ENCODE results near the gene MTTP.

Gene MTTP

DNA sequence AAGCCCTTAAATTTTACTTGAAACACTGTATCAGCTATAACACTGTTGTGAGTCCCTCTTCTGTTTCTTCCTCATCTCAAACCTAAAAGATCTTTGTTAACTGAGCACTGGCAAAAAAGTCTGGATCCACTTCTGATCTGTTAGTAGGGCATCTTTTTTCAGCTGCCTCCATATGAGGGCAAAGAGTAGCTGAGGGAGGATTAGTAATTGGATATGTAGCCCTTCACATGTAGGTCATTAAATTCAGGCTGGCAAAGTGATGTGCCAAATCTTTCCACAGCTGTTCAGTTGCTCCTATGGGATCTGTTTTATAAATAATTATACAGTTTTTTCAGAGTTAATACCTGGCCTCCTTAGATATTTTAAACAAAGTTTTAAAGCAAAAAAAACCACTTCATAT, 9.7 kb upstream of the MTTP start:
- Histone ChIP-seq H3K4me1 (ENCODE audit: control insufficient read depth, insufficient read depth, low read length) (no peaks in the 10 kb centered on the region), H3K9me3 (ENCODE audit: control insufficient read depth in 2 of 2, low read length in 2 of 2) (no peaks in the 10 kb centered on the region), H3K27me3 (ENCODE audit: control insufficient read depth in 1 of 2, insufficient read depth in 2 of 2, low read length in 2 of 2) (no peaks in the 10 kb centered on the region), H3K27ac (ENCODE audit: low read length) (no peak overlapping the region), H3K36me3 (ENCODE audit: control insufficient read depth in 2 of 2, insufficient read depth in 2 of 2, low read length in 2 of 2) (no peaks in the 10 kb centered on the region), H3K9ac (ENCODE audit: low read length in 2 of 2) (no peak overlapping the region), H3K4me3 (ENCODE audit: low read length in 2 of 2) (no peak overlapping the region)

DNA sequence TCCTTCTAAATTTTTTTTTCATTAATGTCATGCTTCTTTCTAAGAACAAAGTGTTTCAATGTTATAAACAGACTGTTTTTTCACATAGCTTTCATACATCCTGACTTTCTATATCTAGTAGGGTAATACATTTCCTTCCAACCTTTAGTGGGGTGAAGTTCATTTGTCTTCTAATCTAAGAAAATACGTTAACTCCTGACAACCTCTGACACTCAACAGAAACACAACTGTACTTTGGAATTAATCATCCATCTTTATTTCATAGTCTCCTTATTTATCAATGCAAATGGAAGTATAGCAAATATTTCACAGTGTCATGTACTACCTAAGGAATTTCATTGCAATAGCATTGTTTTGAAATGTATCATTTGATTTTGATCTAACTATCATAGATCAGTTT, 2.7 kb upstream of the MTTP start:
- Histone ChIP-seq H3K4me1 (ENCODE audit: control insufficient read depth, insufficient read depth, low read length) (peaks cover 5% of the 10 kb centered on the region), H3K27ac (ENCODE audit: low read length) (peak overlapping the region; percentile 53), H3K4me3 (ENCODE audit: low read length in 2 of 2) (no peak overlapping the region), H3K9me3 (ENCODE audit: control insufficient read depth in 2 of 2, low read length in 2 of 2) (no peaks in the 10 kb centered on the region), H3K36me3 (ENCODE audit: control insufficient read depth in 2 of 2, insufficient read depth in 2 of 2, low read length in 2 of 2) (no peaks in the 10 kb centered on the region), H3K27me3 (ENCODE audit: control insufficient read depth in 1 of 2, insufficient read depth in 2 of 2, low read length in 2 of 2) (no peaks in the 10 kb centered on the region), H3K9ac (ENCODE audit: low read length in 2 of 2) (peak overlapping the region in 1 of 2 donors; percentile 29)

- Histone ChIP-seq H3K27ac (ENCODE audit: low read length) (peak overlapping the region; percentile 78), H3K9me3 (ENCODE audit: control insufficient read depth in 2 of 2, low read length in 2 of 2) (no peaks in the 10 kb centered on the region), H3K9ac (ENCODE audit: low read length in 2 of 2) (peak overlapping the region in 1 of 2 donors; percentile 29), H3K36me3 (ENCODE audit: control insufficient read depth in 2 of 2, insufficient read depth in 2 of 2, low read length in 2 of 2) (no peaks in the 10 kb centered on the region), H3K27me3 (ENCODE audit: control insufficient read depth in 1 of 2, insufficient read depth in 2 of 2, low read length in 2 of 2) (no peaks in the 10 kb centered on the region), H3K4me1 (ENCODE audit: control insufficient read depth, insufficient read depth, low read length) (peaks cover 5% of the 10 kb centered on the region), H3K4me3 (ENCODE audit: low read length in 2 of 2) (no peak overlapping the region)
These were observed 1.9 kb upstream of the MTTP start for GRCh38 chr4:99572527-99573240.

GRCh38 chr4:99573735-99574368, 772 bp upstream of the MTTP start:
- Histone ChIP-seq H3K9me3 (ENCODE audit: control insufficient read depth in 2 of 2, low read length in 2 of 2) (no peaks in the 10 kb centered on the region), H3K4me1 (ENCODE audit: control insufficient read depth, insufficient read depth, low read length) (peaks cover 5% of the 10 kb centered on the region), H3K9ac (ENCODE audit: low read length in 2 of 2) (no peak overlapping the region), H3K27me3 (ENCODE audit: control insufficient read depth in 1 of 2, insufficient read depth in 2 of 2, low read length in 2 of 2) (no peaks in the 10 kb centered on the region), H3K27ac (ENCODE audit: low read length) (peak overlapping the region; percentile 78), H3K36me3 (ENCODE audit: control insufficient read depth in 2 of 2, insufficient read depth in 2 of 2, low read length in 2 of 2) (no peaks in the 10 kb centered on the region), H3K4me3 (ENCODE audit: low read length in 2 of 2) (no peak overlapping the region)

DNA sequence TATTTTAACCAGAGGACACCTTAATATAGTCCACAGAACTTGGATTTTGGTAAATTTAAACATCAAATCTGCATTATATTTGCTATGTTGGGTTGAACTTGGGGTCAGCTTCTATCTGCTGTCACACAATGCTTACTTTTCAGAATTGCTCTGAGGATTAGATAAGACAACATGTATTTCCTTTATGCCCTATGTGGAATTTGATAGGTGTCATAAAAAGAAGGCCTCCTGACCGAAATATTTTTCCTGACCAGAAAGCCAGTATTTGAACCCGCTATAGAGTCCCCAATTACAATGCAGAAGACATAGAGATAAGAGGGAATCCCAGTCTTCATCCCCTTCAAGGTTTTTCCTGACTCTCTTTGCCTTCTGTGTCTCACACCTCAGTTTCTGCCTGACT, 4.1 kb downstream of the MTTP start:
- peaks cover 5% of the 10 kb centered on the region for H3K4me1 ChIP-seq (ENCODE audit: control insufficient read depth, insufficient read depth, low read length)
- no peaks in the 10 kb centered on the region for H3K9me3 ChIP-seq (ENCODE audit: control insufficient read depth in 2 of 2, low read length in 2 of 2)
- H3K36me3 ChIP-seq (ENCODE audit: control insufficient read depth in 2 of 2, insufficient read depth in 2 of 2, low read length in 2 of 2) = no peaks in the 10 kb centered on the region
- H3K9ac ChIP-seq (ENCODE audit: low read length in 2 of 2) = no peak overlapping the region
- no peaks in the 10 kb centered on the region for H3K27me3 ChIP-seq (ENCODE audit: control insufficient read depth in 1 of 2, insufficient read depth in 2 of 2, low read length in 2 of 2)
- no peak overlapping the region for H3K27ac ChIP-seq (ENCODE audit: low read length)
- no peak overlapping the region for H3K4me3 ChIP-seq (ENCODE audit: low read length in 2 of 2)

- H3K36me3 ChIP-seq (ENCODE audit: control insufficient read depth in 2 of 2, insufficient read depth in 2 of 2, low read length in 2 of 2) = no peaks in the 10 kb centered on the region
- no peak overlapping the region for H3K27ac ChIP-seq (ENCODE audit: low read length)
- no peak overlapping the region for H3K4me3 ChIP-seq (ENCODE audit: low read length in 2 of 2)
- no peaks in the 10 kb centered on the region for H3K27me3 ChIP-seq (ENCODE audit: control insufficient read depth in 1 of 2, insufficient read depth in 2 of 2, low read length in 2 of 2)
- no peaks in the 10 kb centered on the region for H3K9me3 ChIP-seq (ENCODE audit: control insufficient read depth in 2 of 2, low read length in 2 of 2)
- no peak overlapping the region for H3K9ac ChIP-seq (ENCODE audit: low read length in 2 of 2)
- no peaks in the 10 kb centered on the region for H3K4me1 ChIP-seq (ENCODE audit: control insufficient read depth, insufficient read depth, low read length)
These were observed 10.9 kb downstream of the MTTP start for GRCh38 chr4:99585516-99585915.

DNA sequence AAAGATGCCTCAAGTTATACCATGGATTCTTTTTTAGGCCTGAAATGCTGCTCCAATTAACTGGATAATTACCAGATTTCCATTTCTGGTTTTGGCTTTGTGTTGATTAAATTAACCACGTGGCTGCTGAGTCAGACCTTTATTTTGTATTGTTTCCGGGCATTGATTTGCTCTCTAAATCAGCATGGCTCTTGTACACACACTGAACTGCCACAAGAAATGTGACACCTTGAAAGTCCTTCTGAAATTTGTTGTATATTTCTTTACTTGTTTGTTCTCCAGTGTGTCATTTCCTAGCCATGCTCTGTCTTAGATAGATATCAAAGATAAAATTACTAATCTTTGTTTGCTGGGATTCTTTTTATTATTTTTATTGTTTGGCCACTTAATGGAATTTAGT, 11.7 kb downstream of the MTTP start:
- Histone ChIP-seq H3K4me1 (ENCODE audit: control insufficient read depth, insufficient read depth, low read length) (no peaks in the 10 kb centered on the region), H3K36me3 (ENCODE audit: control insufficient read depth in 2 of 2, insufficient read depth in 2 of 2, low read length in 2 of 2) (no peaks in the 10 kb centered on the region), H3K27me3 (ENCODE audit: control insufficient read depth in 1 of 2, insufficient read depth in 2 of 2, low read length in 2 of 2) (no peaks in the 10 kb centered on the region), H3K9ac (ENCODE audit: low read length in 2 of 2) (no peak overlapping the region), H3K4me3 (ENCODE audit: low read length in 2 of 2) (no peak overlapping the region), H3K9me3 (ENCODE audit: control insufficient read depth in 2 of 2, low read length in 2 of 2) (no peaks in the 10 kb centered on the region), H3K27ac (ENCODE audit: low read length) (no peak overlapping the region)

DNA sequence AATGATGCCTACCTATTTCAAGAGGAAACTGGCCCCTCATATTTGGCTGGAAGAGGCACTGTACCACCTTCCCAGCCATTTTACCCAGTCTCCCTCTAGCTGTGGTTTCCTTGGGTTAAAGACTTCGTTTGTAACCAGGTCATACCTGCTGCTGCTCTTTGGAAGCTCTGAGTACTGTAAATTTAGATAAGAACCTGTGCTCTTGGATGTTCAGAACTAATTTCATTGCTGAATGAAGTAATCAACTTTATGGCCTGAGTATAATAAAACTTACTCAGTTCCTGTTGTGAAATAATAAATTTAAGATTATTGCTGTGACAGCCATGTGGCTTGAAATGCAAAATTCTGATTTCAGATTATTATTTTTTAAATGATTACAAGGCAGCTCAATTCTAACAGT, 12.2 kb downstream of the MTTP start:
- Histone ChIP-seq H3K27ac (ENCODE audit: low read length) (no peak overlapping the region), H3K4me1 (ENCODE audit: control insufficient read depth, insufficient read depth, low read length) (no peaks in the 10 kb centered on the region), H3K27me3 (ENCODE audit: control insufficient read depth in 1 of 2, insufficient read depth in 2 of 2, low read length in 2 of 2) (no peaks in the 10 kb centered on the region), H3K9ac (ENCODE audit: low read length in 2 of 2) (no peak overlapping the region), H3K36me3 (ENCODE audit: control insufficient read depth in 2 of 2, insufficient read depth in 2 of 2, low read length in 2 of 2) (no peaks in the 10 kb centered on the region), H3K4me3 (ENCODE audit: low read length in 2 of 2) (no peak overlapping the region), H3K9me3 (ENCODE audit: control insufficient read depth in 2 of 2, low read length in 2 of 2) (no peaks in the 10 kb centered on the region)

- Histone ChIP-seq H3K9ac (ENCODE audit: low read length in 2 of 2) (no peak overlapping the region), H3K27ac (ENCODE audit: low read length) (no peak overlapping the region), H3K4me3 (ENCODE audit: low read length in 2 of 2) (no peak overlapping the region), H3K4me1 (ENCODE audit: control insufficient read depth, insufficient read depth, low read length) (no peaks in the 10 kb centered on the region), H3K9me3 (ENCODE audit: control insufficient read depth in 2 of 2, low read length in 2 of 2) (no peaks in the 10 kb centered on the region), H3K27me3 (ENCODE audit: control insufficient read depth in 1 of 2, insufficient read depth in 2 of 2, low read length in 2 of 2) (no peaks in the 10 kb centered on the region), H3K36me3 (ENCODE audit: control insufficient read depth in 2 of 2, insufficient read depth in 2 of 2, low read length in 2 of 2) (no peaks in the 10 kb centered on the region)
These were observed 12.7 kb downstream of the MTTP start for GRCh38 chr4:99587309-99587708.

- H3K4me3 ChIP-seq (ENCODE audit: low read length in 2 of 2) = no peak overlapping the region
- H3K27ac ChIP-seq (ENCODE audit: low read length) = no peak overlapping the region
- no peaks in the 10 kb centered on the region for H3K9me3 ChIP-seq (ENCODE audit: control insufficient read depth in 2 of 2, low read length in 2 of 2)
- H3K27me3 ChIP-seq (ENCODE audit: control insufficient read depth in 1 of 2, insufficient read depth in 2 of 2, low read length in 2 of 2) = no peaks in the 10 kb centered on the region
- H3K9ac ChIP-seq (ENCODE audit: low read length in 2 of 2) = no peak overlapping the region
- no peaks in the 10 kb centered on the region for H3K4me1 ChIP-seq (ENCODE audit: control insufficient read depth, insufficient read depth, low read length)
- H3K36me3 ChIP-seq (ENCODE audit: control insufficient read depth in 2 of 2, insufficient read depth in 2 of 2, low read length in 2 of 2) = no peaks in the 10 kb centered on the region
These were observed 13.2 kb downstream of the MTTP start for GRCh38 chr4:99587803-99588202.

- Histone ChIP-seq H3K9me3 (ENCODE audit: control insufficient read depth in 2 of 2, low read length in 2 of 2) (no peaks in the 10 kb centered on the region), H3K36me3 (ENCODE audit: control insufficient read depth in 2 of 2, insufficient read depth in 2 of 2, low read length in 2 of 2) (no peaks in the 10 kb centered on the region), H3K9ac (ENCODE audit: low read length in 2 of 2) (no peak overlapping the region), H3K27me3 (ENCODE audit: control insufficient read depth in 1 of 2, insufficient read depth in 2 of 2, low read length in 2 of 2) (no peaks in the 10 kb centered on the region), H3K4me3 (ENCODE audit: low read length in 2 of 2) (no peak overlapping the region), H3K4me1 (ENCODE audit: control insufficient read depth, insufficient read depth, low read length) (no peaks in the 10 kb centered on the region), H3K27ac (ENCODE audit: low read length) (no peak overlapping the region)
These were observed 17.1 kb downstream of the MTTP start for GRCh38 chr4:99591757-99592156.
